Esophagus squamous epithelium (tissue), 5 donors: Measurements from ENCODE around the gene RSBN1L. TPM values are rescaled to one million over a fixed set of nuclear protein-coding genes. Genes with fewer than 3 reads are reported as not detected.

Source experiments
- DNase-seq: peaks from one replicate; lab custom pipeline; 2025; lab: John Stamatoyannopoulos, UW
- H3K27ac ChIP-seq, 4 donors: fragments of 200-600 bp; sonication (generic); one replicate each; pipeline ENCODE4 v1.5.1; 2016 to 2019; ENCODE audit warnings: mild to moderate bottlenecking in 1 of 4
- H3K27me3 ChIP-seq, 4 donors: fragments of 200-600 bp; sonication (generic); 1 replicate in 3 of 4; 2 replicates in 1 of 4; pipeline versions ENCODE4 v1.5.1 to v1.6.0; 2017 to 2021; ENCODE audit warnings: antibody characterized with exemption in 1 of 4
- H3K36me3 ChIP-seq, 3 donors: fragments of 200-600 bp; sonication (generic); one replicate each; pipeline ENCODE4 v1.5.1; 2016 to 2019
- H3K4me1 ChIP-seq, 3 donors: fragments of 200-600 bp; sonication (generic); one replicate each; pipeline ENCODE4 v1.5.1; 2017 to 2019
- H3K4me3 ChIP-seq, 4 donors: fragments of 200-600 bp; sonication (generic); 1 replicate in 3 of 4; 2 replicates in 1 of 4; pipeline ENCODE4 v1.5.1; 2016 to 2019; ENCODE audit warnings: mild to moderate bottlenecking in 2 of 4, moderate library complexity in 1 of 4
- H3K9me3 ChIP-seq, 3 donors: fragments of 200-600 bp; sonication (generic); one replicate each; pipeline ENCODE4 v1.5.1; 2016 to 2019
- CTCF ChIP-seq, 6 experiments: fragments of 450-650 bp in 4 of 6; fragments of 200-600 bp in 2 of 6; sonication (generic) in 2 of 6; IDR thresholded peaks; one replicate each; pipeline ENCODE4 v1.5.1; 2016 to 2019; ENCODE audit warnings: antibody characterized with exemption in 6 of 6, mild to moderate bottlenecking in 4 of 6, moderate library complexity in 4 of 6
- POLR2A ChIP-seq, 4 donors: fragments of 450-650 bp; IDR thresholded peaks; one replicate each; pipeline ENCODE4 v1.6.1; 2017; ENCODE audit warnings: antibody characterized with exemption in 4 of 4, mild to moderate bottlenecking in 4 of 4, moderate library complexity in 3 of 4
- WGBS, 2 donors: methylation state at CpG; one replicate each; pipeline ENCODE4 v1.1.5; 2018; 5-methylcytosine and 5-hydroxymethylcytosine counted together
- intact Hi-C: fragments of 100-400 bp; cut with DNase I; formaldehyde crosslinking; loops from one replicate; pipeline ENCODE4 v1.15.0; 2022
- total RNA-seq, 4 donors: library from RNA; depleted of rRNA; stranded (reverse); fragments of >200 nt; gene quantifications; one replicate each; pipeline ENCODE4 v1.1.0, GENCODE V29; 2016
- donor health status: DM: yes; HTN: yes; CAD: no.

Gene RSBN1L
- total RNA-seq, 4 donors from 2014 or later: 10.8 to 22.9 (median 14.1) TPM

DNA sequence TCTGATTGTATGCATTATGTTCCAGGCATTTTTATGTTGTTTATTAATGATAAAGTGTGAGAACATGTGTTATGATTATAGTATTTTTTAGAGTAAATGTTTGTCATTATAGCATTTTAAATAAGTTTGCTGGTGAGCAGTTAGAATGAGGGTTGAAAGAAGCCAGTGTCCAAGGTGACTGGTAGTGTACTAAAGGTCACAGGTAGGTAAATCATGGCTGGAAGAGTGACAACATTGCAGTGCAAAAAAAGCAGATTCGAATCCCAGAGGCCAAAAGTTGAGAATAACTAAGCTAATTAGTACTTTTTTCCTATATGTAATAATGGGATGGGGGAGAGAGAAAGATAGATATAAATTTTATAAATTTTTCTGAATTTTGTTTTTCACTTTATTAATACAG is 44.0 kb downstream of the RSBN1L start:
- H3K27ac ChIP-seq: no peak overlapping the region

DNA sequence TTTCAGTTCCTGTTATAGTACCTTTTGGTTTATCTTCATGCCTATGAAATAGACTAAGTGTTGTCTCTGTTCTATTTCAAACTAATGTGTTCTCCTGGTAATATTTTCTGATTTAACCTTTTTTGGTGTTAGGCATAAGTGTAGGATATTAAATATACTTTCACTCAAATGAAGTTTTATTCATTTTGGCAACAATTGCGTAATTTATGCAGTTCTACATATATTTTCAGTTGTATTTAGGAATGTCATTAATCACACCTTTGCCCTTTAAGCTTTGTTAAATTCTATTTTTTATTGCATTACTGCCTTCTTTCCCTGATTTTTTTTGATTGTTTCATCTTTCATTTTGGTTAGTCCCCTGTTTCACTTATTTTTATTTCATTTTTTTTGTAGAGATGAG is 47.3 kb downstream of the RSBN1L start:
- WGBS, 2 donors: 91 to 92% methylated on average over 1 of the region's 1 CpG
- no peaks in the 10 kb centered on the region for H3K27me3 ChIP-seq
- peaks cover 0 to 32% (median 3%) of the 10 kb centered on the region in 3 donors for H3K36me3 ChIP-seq
- TF ChIP-seq CTCF (IDR thresholded peaks at IDR 0.05) (no peak), POLR2A (IDR thresholded peaks at IDR 0.05) (no peak)
- H3K4me1 ChIP-seq: peaks cover 0 to 12% (median 0%) of the 10 kb centered on the region in 3 donors
- intact Hi-C loops: no loop called here
- no peak for DNase-seq
- no peaks in the 10 kb centered on the region for H3K9me3 ChIP-seq
- no peak overlapping the region for H3K27ac ChIP-seq
- no peak overlapping the region for H3K4me3 ChIP-seq

More for the DNA sequence above, 44.0 kb downstream of the RSBN1L start:
- no peaks in the 10 kb centered on the region for H3K9me3 ChIP-seq
- intact Hi-C loops: no loop called here
- H3K4me3 ChIP-seq: no peak overlapping the region
- H3K36me3 ChIP-seq: peaks cover 0 to 44% (median 3%) of the 10 kb centered on the region in 3 donors
- 50 to 59% methylated on average over 1 of the region's 1 CpG for whole genome bisulfite sequencing, 2 donors
- H3K4me1 ChIP-seq: peaks cover 0 to 9% (median 0%) of the 10 kb centered on the region in 3 donors
- DNase-seq: no peak
- no peak for TF ChIP-seq POLR2A (IDR thresholded peaks at IDR 0.05)
- TF ChIP-seq CTCF (IDR thresholded peaks at IDR 0.05): no peak
- no peaks in the 10 kb centered on the region for H3K27me3 ChIP-seq

GRCh38 chr7:77745746-77746145 is 49.5 kb downstream of the RSBN1L start:
- no peak overlapping the region for H3K4me3 ChIP-seq
- H3K9me3 ChIP-seq: no peaks in the 10 kb centered on the region
- no peaks in the 10 kb centered on the region for H3K27me3 ChIP-seq
- peaks cover 0 to 12% (median 0%) of the 10 kb centered on the region in 3 donors for H3K4me1 ChIP-seq
- H3K27ac ChIP-seq: no peak overlapping the region
- peaks cover 0 to 46% (median 0%) of the 10 kb centered on the region in 3 donors for H3K36me3 ChIP-seq
- WGBS, 2 donors: 85 to 91% methylated on average over 4 of the region's 4 CpGs
- TF ChIP-seq CTCF (IDR thresholded peaks at IDR 0.05): no peak
- TF ChIP-seq POLR2A (IDR thresholded peaks at IDR 0.05): no peak
- intact Hi-C loops: no loop called here
- no peak for DNase-seq

DNA sequence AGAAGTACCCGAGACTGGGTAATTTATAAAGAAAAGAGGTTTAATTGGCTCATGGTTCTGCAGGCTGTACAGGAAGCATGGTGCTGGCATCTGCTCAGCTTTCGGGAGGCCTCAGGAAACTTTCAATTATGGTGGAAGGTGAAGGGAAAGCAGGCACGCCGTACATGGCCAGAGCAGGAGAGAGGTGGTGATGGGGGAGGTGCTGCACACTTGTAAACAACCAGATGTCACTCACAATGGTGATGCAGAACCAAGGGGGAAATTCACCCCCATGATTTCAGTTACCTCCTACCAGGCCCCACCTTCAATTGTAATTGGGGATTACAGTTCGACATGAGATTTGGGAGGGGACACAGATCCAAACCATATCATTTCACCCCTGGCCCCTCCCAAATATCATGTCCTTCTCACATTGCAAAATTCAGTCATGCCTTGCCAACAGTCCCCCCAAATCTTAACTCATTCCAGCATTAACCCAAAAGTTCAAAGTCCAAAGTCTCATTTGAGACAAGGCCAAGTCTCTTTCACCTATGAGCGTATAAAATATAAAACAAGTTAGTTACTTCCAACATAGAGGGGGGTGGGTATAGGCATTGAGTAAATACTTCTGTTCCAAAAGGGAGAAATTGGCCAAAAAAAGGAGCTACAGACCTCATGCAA is 50.0 kb downstream of the RSBN1L start:
- no peak for DNase-seq
- H3K9me3 ChIP-seq: no peaks in the 10 kb centered on the region
- peaks cover 0 to 51% (median 0%) of the 10 kb centered on the region in 3 donors for H3K36me3 ChIP-seq
- H3K27ac ChIP-seq: no peak overlapping the region
- peaks cover 0 to 12% (median 0%) of the 10 kb centered on the region in 3 donors for H3K4me1 ChIP-seq
- no peak overlapping the region for H3K4me3 ChIP-seq
- TF ChIP-seq CTCF (IDR thresholded peaks at IDR 0.05) (no peak), POLR2A (IDR thresholded peaks at IDR 0.05) (no peak)
- no peaks in the 10 kb centered on the region for H3K27me3 ChIP-seq
- intact Hi-C loops: no loop called here
- 81 to 95% methylated on average over 6 of the region's 6 CpGs for WGBS, 2 donors

- Histone ChIP-seq H3K27me3 (no peaks in the 10 kb centered on the region), H3K4me1 (peaks cover 0 to 14% (median 0%) of the 10 kb centered on the region in 3 donors), H3K36me3 (peaks cover 0 to 56% (median 0%) of the 10 kb centered on the region in 3 donors), H3K9me3 (no peaks in the 10 kb centered on the region), H3K4me3 (no peak overlapping the region), H3K27ac (no peak overlapping the region)
- TF ChIP-seq CTCF (IDR thresholded peaks at IDR 0.05): no peak
- TF ChIP-seq POLR2A (IDR thresholded peaks at IDR 0.05): no peak
- DNase-seq: no peak
- intact Hi-C loops: no loop called here
- WGBS, 2 donors: 100% methylated on average over 1 of the region's 2 CpGs
These were observed 50.5 kb downstream of the RSBN1L start for GRCh38 chr7:77746824-77747165.
